Activated T-helper 1 cell treated with anti-CD3 and anti-CD28 coated beads, Interleukin-12 subunit alpha, Interleukin-12 subunit beta, Interleukin-2, Interleukin-4 antibody, amounts not matched to agents 30 ng/mL and 10 ng/mL and 1 ng/mL, durations not matched to agents 14 hours and 24 hours and 36 hours (primary cell): ENCODE data around the gene ZNF695. TPM values are rescaled to one million over a fixed set of nuclear protein-coding genes. Genes with fewer than 3 reads are reported as not detected.
"Not testable (repeated sequence)": the region's sequence is repeated elsewhere in the genome, so short reads cannot be mapped to it uniquely, and the experiment has no call there.

ENCODE experiments used
- DNase-seq: peaks from one replicate; pipeline ENCODE4 v3.0.0; 2021; ENCODE audit warnings: low spot score
- H3K27ac Mint-ChIP-seq: one replicate; pipeline ENCODE4 v1.8.0; 2021; ENCODE audit warnings: mild to moderate bottlenecking, mixed read lengths
- H3K27me3 Mint-ChIP-seq: one replicate; pipeline ENCODE4 v1.8.0; 2022; ENCODE audit warnings: mild to moderate bottlenecking, moderate library complexity, mixed read lengths; ENCODE audit not compliant: insufficient read depth
- H3K36me3 Mint-ChIP-seq: one replicate; pipeline ENCODE4 v1.8.0; 2021; ENCODE audit warnings: low read depth, mixed read lengths
- H3K4me1 Mint-ChIP-seq: one replicate; pipeline ENCODE4 v1.8.0; 2021; ENCODE audit warnings: low read depth, mixed read lengths
- H3K4me3 Mint-ChIP-seq: one replicate; pipeline ENCODE4 v1.8.0; 2021; ENCODE audit warnings: mild to moderate bottlenecking, moderate library complexity, mixed read lengths
- H3K9me3 Mint-ChIP-seq: one replicate; pipeline ENCODE4 v1.8.0; 2021; ENCODE audit warnings: mixed read lengths
- intact Hi-C: fragments of 100-400 bp; cut with micrococcal nuclease; formaldehyde crosslinking; loops from one replicate; pipeline ENCODE4 v1.15.1; 2024
- total RNA-seq: library from RNA; stranded (reverse); gene quantifications from 2 replicates; pipeline ENCODE4 v1.2.3, GENCODE V29; 2022

ZNF695 gene
- 0.27 and 0.57 TPM in 2 replicates for total RNA-seq

DNA sequence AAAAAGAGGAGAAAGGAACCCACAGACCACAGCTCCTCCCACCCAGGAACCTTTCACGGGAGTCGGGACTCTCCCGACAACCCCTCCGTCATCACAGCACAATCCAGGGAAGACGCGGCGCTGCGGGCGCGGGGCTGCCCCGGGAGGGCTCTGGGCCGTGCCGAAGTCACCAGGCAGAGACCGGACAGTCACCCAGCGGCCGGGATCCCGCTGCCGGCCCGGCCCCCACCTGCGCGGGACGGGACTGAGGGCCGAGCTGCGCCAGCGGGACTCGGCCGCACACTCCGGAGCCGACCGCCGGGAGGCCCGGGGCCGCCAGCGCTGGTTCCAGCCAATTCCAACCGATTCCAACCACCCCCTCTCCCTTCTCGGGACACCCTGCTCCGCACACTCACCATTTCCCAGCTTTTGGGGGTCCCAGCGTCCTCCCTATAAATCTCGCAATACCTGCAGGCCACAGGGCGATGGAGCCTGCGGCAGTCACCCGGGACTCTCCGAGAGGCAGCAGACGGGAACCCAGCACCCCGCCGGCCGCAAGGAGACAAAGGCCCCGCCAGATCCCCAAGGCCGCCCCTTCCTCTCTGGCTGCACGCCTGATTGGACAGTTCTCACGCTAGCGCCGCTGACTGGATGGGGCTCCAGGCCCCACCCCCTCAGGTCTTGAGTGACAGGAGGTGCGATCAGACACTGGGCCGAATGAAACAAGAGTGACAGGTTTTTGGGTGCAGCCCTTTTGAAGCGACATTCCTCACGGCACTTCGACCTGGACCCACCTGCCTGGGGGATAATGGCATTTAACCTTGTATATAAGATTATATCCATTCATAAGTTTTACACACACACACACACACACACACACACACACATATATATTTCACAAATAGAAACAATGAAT, at the start of gene ZNF695:
TSS of gene ZNF695 (minus strand) at position 547 of the 895 bp plus-strand sequence. CDS start at position 398, 149 bp downstream.
- Mint-ChIP-seq H3K27ac (no peak within 1 kb of the TSS), H3K4me1 (peaks cover 6% of the 10 kb centered on the region), H3K27me3 (peaks cover 12% of the 10 kb centered on the region), H3K4me3 (peak within 1 kb of the TSS; percentile 83), H3K9me3 (peaks cover 23% of the 10 kb centered on the region), H3K36me3 (no peaks in the 10 kb centered on the region)
- peak; percentile 21 for DNase-seq
- intact Hi-C loops = no loop called here

DNA sequence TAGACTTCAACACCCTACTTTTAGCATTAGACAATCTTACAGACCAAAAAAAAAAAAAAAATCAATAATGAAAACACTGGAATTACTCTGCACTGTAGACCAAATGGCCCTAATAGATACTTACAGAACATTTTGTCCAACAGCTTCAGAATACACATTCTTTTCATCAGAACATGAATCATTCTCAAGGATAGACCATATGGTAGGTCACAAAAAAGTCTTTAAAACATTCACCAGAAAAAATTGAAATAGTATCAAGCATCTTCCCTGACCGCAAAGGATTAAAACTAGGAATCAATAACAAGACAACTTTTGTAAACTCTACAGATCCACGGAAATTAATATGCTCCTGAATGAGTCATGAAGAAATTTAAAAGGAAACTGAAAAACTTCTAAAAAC, 48.2 kb upstream of the ZNF695 start:
- H3K4me1 Mint-ChIP-seq = no peaks in the 10 kb centered on the region

DNA sequence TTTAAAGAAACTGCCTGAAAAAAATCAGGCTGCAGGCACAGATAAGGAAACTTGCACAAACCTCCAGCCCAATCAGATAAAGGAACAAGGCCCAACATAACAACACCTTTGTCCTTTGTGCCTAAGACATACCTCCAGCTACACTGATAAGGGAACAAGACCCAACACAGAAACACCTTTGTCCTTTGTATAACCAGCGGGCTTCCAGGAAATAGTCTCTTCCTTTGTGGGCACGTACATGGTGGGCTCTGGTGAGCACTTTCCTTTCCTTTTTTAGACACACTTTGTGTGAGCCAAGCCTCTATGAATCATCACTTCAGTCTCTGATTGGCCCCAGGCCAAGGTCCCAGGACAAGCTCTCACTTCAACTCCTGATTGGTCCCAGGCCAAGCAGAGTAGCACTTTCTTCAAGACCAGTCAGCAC, 47.1 kb upstream of the ZNF695 start:
- H3K9me3 Mint-ChIP-seq = peaks cover 81% of the 10 kb centered on the region
- no peaks in the 10 kb centered on the region for H3K4me1 Mint-ChIP-seq
- H3K27me3 Mint-ChIP-seq = no peaks in the 10 kb centered on the region
- no peak overlapping the region for H3K27ac Mint-ChIP-seq
- no peak overlapping the region for H3K4me3 Mint-ChIP-seq
- peaks cover 1% of the 10 kb centered on the region for H3K36me3 Mint-ChIP-seq
- DNase-seq = no peak
- intact Hi-C loops = no loop called here

More for the DNA sequence above, 48.2 kb upstream of the ZNF695 start:
- Mint-ChIP-seq H3K4me3 (no peak overlapping the region), H3K9me3 (peaks cover 80% of the 10 kb centered on the region), H3K27ac (no peak overlapping the region), H3K36me3 (peaks cover 1% of the 10 kb centered on the region), H3K27me3 (no peaks in the 10 kb centered on the region)
- intact Hi-C loops = no loop called here
- DNase-seq = no peak

DNA sequence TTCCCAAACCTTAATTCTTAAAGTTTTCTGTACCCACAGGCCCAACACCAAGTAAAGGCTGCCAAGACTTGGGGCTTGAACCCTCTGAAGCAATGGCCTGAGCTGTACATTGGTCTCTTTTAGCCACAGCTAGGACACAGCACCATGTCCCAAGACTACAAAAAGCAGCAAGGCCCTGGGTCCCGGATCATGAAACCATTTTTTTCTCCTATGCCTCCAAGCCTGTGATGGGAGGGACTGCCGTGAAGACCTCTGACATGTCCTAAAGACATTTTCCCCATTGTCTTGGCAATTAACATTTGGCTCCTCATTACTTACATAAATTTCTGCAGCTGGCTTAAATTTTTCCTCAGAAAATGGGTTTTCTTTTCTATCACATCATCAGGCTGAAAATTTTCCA, 39.8 kb upstream of the ZNF695 start:
- no peaks in the 10 kb centered on the region for H3K4me1 Mint-ChIP-seq
- peaks cover 79% of the 10 kb centered on the region for H3K9me3 Mint-ChIP-seq
- no peak overlapping the region for H3K27ac Mint-ChIP-seq
- H3K4me3 Mint-ChIP-seq = no peak overlapping the region
- DNase-seq = no peak
- intact Hi-C loops = no loop called here
- H3K27me3 Mint-ChIP-seq = no peaks in the 10 kb centered on the region
- H3K36me3 Mint-ChIP-seq = peaks cover 5% of the 10 kb centered on the region

DNA sequence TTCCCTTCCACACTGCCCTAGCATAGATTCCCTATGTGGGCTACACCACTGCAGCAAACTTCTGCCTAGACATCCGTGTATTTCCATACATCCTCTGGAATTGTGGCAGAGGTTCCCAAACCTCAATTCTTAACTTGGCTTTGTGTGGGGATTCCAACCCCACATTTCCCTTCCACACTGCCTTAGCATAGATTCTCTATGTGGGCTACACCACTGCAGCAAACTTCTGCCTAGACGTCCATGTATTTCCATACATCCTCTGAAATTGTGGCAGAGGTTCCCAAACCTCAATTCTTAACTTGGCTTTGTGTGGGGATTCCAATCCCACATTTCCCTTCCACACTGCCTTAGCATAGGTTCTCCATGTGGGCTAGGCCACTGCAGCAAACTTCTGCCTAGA, 39.4 kb upstream of the ZNF695 start:
- intact Hi-C loops = no loop called here
- DNase-seq = no peak
- Mint-ChIP-seq H3K36me3 (peaks cover 7% of the 10 kb centered on the region), H3K4me1 (no peaks in the 10 kb centered on the region), H3K4me3 (no peak overlapping the region), H3K27ac (no peak overlapping the region), H3K9me3 (peaks cover 79% of the 10 kb centered on the region), H3K27me3 (no peaks in the 10 kb centered on the region)

DNA sequence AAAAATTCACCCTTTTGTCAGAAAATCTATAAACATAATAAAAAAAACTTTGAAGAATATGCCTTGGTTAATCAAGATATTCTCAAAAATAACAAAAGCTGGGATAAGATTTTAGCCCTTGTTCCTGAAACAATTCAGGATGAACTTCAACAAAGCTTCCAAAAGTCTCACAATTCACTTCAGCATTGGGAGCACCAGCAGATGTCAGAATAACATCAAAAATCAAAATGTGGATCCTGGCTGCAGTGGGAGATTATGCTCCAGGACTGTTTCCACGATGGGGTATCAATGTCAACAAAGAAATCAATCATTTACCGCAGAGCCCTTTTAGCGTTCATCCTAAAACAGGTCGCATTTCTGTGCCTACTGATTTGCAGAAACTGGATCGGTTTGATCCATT, 35.5 kb upstream of the ZNF695 start:
- H3K27ac Mint-ChIP-seq = no peak overlapping the region
- DNase-seq = no peak
- peaks cover 69% of the 10 kb centered on the region for H3K9me3 Mint-ChIP-seq
- peaks cover 11% of the 10 kb centered on the region for H3K36me3 Mint-ChIP-seq
- intact Hi-C loops = no loop called here
- no peak overlapping the region for H3K4me3 Mint-ChIP-seq
- H3K27me3 Mint-ChIP-seq = no peaks in the 10 kb centered on the region
- no peaks in the 10 kb centered on the region for H3K4me1 Mint-ChIP-seq

DNA sequence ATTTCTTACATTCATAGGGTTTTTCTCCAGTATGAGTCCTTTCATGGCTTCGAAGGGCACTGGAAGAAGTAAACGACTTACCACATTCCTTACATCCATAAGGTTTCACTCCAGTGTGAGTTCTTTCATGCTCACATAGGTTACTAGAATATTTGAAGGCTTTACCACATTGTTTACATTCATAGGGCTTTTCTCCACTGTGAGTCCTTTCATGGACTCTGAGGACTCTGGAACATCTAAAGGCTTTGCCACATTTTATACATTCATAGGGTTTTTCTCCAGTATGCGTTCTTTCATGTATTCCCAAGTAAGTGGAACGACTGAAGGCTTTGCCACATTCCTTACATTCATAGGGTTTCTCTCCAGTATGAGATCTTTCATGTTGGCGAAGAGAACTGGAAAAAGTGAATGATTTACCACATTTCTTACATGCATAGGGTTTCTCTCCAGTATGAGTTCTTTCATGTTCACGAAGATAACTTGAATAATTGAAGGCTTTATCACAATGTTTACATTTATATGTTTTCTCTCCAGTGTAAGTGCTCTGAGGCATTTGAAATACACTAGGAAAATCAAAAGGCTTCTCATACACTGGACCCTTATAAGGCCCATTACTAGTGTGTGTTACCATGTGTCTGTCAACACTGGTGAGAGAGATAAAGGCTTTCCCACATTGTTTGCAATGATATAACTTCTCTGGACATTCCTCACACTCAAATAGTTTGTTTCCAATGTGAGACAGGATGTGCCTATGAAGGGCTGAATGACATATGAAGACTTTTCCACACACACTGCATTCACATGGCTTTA, 29.9 kb upstream of the ZNF695 start:
- Mint-ChIP-seq H3K4me3 (no peak overlapping the region), H3K4me1 (no peaks in the 10 kb centered on the region), H3K27me3 (no peaks in the 10 kb centered on the region), H3K36me3 (peaks cover 18% of the 10 kb centered on the region), H3K27ac (no peak overlapping the region), H3K9me3 (peaks cover 69% of the 10 kb centered on the region)
- no peak for DNase-seq
- intact Hi-C loops = no loop called here

DNA sequence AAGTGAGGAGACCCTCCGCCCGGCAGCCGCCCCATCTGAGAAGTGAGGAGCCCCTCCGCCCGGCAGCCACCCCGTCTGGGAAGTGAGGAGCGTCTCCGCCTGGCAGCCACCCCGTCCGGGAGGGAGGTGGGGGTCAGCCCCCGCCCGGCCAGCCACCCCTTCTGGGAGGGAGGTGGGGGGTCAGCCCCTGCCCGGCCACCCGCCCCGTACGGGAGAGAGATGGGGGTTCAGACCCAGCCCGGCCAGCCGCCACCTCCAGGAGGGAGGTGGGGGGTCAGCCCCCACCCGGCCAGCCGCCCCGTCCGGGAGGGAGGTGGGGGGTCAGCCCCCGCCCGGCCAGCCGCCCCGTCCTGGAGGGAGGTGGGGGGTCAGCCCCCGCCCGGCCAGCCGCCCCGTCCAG, 24.4 kb upstream of the ZNF695 start:
- not testable (repeated sequence) for H3K27me3 Mint-ChIP-seq

DNA sequence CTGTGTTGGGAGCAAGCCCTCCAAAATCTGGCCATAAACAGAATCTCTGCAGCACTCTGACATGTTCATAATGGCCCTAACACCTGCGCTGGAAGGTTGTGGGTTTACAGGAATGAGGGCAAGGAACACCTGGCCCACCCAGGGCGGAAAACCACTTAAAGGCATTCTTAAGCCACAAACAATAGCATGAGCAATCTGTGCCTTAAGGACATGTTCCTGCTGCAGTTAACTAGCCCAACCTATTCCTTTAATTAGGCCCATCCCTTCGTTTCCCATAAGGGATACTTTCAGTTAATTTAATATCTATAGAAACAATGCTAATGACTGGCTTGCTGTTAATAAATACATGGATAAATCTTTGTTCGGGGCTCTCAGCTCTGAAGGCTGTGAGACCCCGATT, 16.8 kb upstream of the ZNF695 start:
- H3K9me3 Mint-ChIP-seq = peaks cover 51% of the 10 kb centered on the region
- intact Hi-C loops, H3K4me3 Mint-ChIP-seq, H3K4me1 Mint-ChIP-seq, H3K36me3 Mint-ChIP-seq, H3K27ac Mint-ChIP-seq, DNase-seq, H3K27me3 Mint-ChIP-seq: not testable (repeated sequence)

More for the DNA sequence above, 24.4 kb upstream of the ZNF695 start:
- intact Hi-C loops, H3K4me1 Mint-ChIP-seq, DNase-seq, H3K36me3 Mint-ChIP-seq, H3K27ac Mint-ChIP-seq, H3K4me3 Mint-ChIP-seq: not testable (repeated sequence)
- peaks cover 62% of the 10 kb centered on the region for H3K9me3 Mint-ChIP-seq

DNA sequence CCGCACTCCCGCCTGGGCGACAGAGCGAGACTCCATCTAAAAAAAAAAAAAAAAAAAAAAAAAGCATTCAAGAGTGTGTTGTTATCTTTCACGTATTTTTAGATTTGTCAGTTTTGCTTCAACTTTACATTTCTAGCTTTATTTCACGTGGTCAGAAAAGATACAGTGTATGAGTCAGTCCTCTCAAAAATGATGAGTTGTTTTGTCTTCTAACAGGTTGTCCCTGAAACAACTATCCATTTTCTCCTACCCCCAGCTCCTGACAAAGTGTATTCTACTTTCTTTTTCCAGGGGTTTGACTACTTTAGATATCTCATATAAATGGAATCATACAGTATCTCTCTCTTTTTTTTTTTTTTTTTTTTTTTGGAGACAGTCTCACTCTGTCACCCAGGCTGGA, 5.5 kb upstream of the ZNF695 start:
- Mint-ChIP-seq H3K27me3 (no peaks in the 10 kb centered on the region), H3K4me1 (no peaks in the 10 kb centered on the region), H3K36me3 (no peaks in the 10 kb centered on the region), H3K4me3 (no peak overlapping the region), H3K9me3 (peaks cover 9% of the 10 kb centered on the region), H3K27ac (no peak overlapping the region)
- no peak for DNase-seq
- intact Hi-C loops = no loop called here

DNA sequence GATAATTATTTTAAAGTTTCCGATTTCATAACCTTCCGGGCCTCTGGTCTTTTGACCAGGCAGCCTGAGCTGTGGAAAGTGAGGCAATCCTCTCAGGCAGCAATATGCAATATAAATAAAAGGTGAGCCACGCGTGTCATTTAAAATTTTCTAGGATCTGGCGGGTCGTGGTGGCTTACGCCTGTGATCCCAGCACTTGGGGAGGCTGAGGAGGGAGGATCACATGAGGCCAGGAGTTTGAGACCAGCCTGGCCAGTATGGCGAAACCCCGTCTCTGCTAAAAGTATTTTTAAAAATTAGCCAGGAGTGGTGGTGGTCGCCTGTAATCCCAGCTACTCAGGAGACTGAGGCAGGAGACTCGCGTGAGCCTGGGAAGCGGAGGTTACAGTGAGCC, 546 bp upstream of the ZNF695 start:
- intact Hi-C loops = no loop called here
- DNase-seq = no peak
- no peak overlapping the region for H3K27ac Mint-ChIP-seq
- H3K4me3 Mint-ChIP-seq = no peak overlapping the region
- peaks cover 6% of the 10 kb centered on the region for H3K4me1 Mint-ChIP-seq
- H3K27me3 Mint-ChIP-seq = peaks cover 12% of the 10 kb centered on the region
- H3K9me3 Mint-ChIP-seq = peaks cover 18% of the 10 kb centered on the region
- no peaks in the 10 kb centered on the region for H3K36me3 Mint-ChIP-seq

DNA sequence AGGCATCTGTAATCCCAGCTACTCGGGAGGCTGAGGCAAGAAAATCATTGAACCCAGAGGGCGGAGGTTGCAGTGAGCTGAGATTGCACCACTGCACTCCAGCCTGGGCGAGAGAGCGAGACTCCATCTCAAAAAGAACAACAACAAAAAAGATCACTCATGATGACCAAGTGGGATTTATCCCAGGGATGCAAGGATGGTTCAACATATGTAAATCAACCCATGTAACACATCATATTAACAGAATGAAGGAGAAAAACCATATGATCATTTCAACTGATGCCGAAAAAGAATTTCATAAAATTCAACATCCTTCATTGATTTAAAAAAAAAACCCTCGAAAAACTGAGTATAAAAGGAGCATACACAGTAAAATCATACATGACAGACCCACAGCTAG, 3.8 kb downstream of the ZNF695 start:
- intact Hi-C loops, H3K27ac Mint-ChIP-seq, DNase-seq, H3K4me3 Mint-ChIP-seq, H3K36me3 Mint-ChIP-seq, H3K4me1 Mint-ChIP-seq: not testable (repeated sequence)
- Mint-ChIP-seq H3K27me3 (peaks cover 12% of the 10 kb centered on the region), H3K9me3 (peaks cover 41% of the 10 kb centered on the region)

DNA sequence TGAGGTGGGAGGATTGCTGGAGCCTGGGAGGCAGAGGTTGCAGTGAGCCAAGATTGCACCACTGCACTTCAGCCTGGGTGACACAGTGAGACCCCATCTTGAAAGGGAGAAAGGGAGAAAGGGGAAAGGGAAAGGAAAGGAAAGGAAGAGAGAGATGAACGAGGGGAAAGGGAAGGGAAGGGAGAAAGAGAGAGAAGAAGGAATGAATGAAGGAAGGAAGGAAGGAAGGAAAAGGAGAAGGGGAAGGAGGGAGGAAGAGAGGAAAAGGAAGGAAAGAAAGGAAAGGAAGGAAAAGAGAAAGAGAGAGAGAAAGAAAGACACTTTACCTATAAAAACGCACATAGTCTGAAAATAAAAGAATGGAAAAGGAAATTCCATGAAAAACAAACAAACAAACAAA, 18.0 kb downstream of the ZNF695 start:
- intact Hi-C loops = no loop called here
- no peaks in the 10 kb centered on the region for H3K27me3 Mint-ChIP-seq
- peaks cover 86% of the 10 kb centered on the region for H3K9me3 Mint-ChIP-seq
- H3K4me3 Mint-ChIP-seq = no peak overlapping the region
- no peaks in the 10 kb centered on the region for H3K4me1 Mint-ChIP-seq
- DNase-seq = no peak
- H3K36me3 Mint-ChIP-seq = peaks cover 4% of the 10 kb centered on the region
- no peak overlapping the region for H3K27ac Mint-ChIP-seq
